Type B pancreatic cell (in vitro differentiated cells): ENCODE data around the gene ACTR3C. TPM values are rescaled to one million over a fixed set of nuclear protein-coding genes. Genes with fewer than 3 reads are reported as not detected.
A peak's percentile ranks its signal among the peaks of the same experiment; 100 is the strongest.

Experiments
- DNase-seq: peaks from one replicate; pipeline ENCODE4 v3.0.0; 2021; ENCODE audit warnings: mixed read lengths; ENCODE audit not compliant: unreplicated experiment; ENCODE audit errors: extremely low spot score
- H3K27ac Mint-ChIP-seq: 2 replicates; pipeline ENCODE4 v1.8.0; 2021; ENCODE audit warnings: mild to moderate bottlenecking, mixed read lengths
- H3K27me3 Mint-ChIP-seq: 2 replicates; pipeline ENCODE4 v1.8.0; 2021; ENCODE audit warnings: mixed read lengths
- H3K36me3 Mint-ChIP-seq: 2 replicates; pipeline ENCODE4 v1.8.0; 2021; ENCODE audit warnings: mixed read lengths
- H3K4me1 Mint-ChIP-seq: one replicate; pipeline ENCODE4 v1.8.0; 2021; ENCODE audit warnings: mixed read lengths; ENCODE audit not compliant: unreplicated experiment
- H3K4me3 Mint-ChIP-seq: 2 replicates; pipeline ENCODE4 v1.8.0; 2021; ENCODE audit warnings: mild to moderate bottlenecking, mixed read lengths
- H3K9me3 Mint-ChIP-seq: 2 replicates; pipeline ENCODE4 v1.8.0; 2021; ENCODE audit warnings: mixed read lengths
- CTCF ChIP-seq: fragments of 200-600 bp; sonication (generic); conservative IDR thresholded peaks from 2 replicates; pipeline ENCODE4 v1.5.0; 2021; ENCODE audit warnings: antibody characterized with exemption, mild to moderate bottlenecking
- total RNA-seq: library from RNA; stranded (reverse); gene quantifications from 2 replicates; pipeline ENCODE4 v1.2.1, GENCODE V29; 2021; ENCODE audit warnings: low replicate concordance

Gene ACTR3C
- total RNA-seq, 1 donor from 2014 or later: 4.8 TPM

- H3K36me3 Mint-ChIP-seq: peaks cover 15% of the 10 kb centered on the region
- no peak for DNase-seq
- H3K27me3 Mint-ChIP-seq: no peaks in the 10 kb centered on the region
- peaks cover 24% of the 10 kb centered on the region for H3K4me1 Mint-ChIP-seq
- TF ChIP-seq CTCF: no peak
- H3K27ac Mint-ChIP-seq: no peak overlapping the region
- no peaks in the 10 kb centered on the region for H3K9me3 Mint-ChIP-seq
- no peak overlapping the region for H3K4me3 Mint-ChIP-seq
Measured at GRCh38 chr7:150325901-150326300, 2.6 kb upstream of the ACTR3C start.

- Mint-ChIP-seq H3K9me3 (no peaks in the 10 kb centered on the region), H3K27me3 (no peaks in the 10 kb centered on the region), H3K27ac (peak overlapping the region; percentile 96), H3K36me3 (peaks cover 16% of the 10 kb centered on the region), H3K4me1 (peaks cover 25% of the 10 kb centered on the region), H3K4me3 (peak overlapping the region; percentile 97)
- TF ChIP-seq CTCF: no peak
- DNase-seq: no peak
Measured at GRCh38 chr7:150325110-150325611, 1.8 kb upstream of the ACTR3C start.

- no peaks in the 10 kb centered on the region for H3K9me3 Mint-ChIP-seq
- H3K36me3 Mint-ChIP-seq: peaks cover 16% of the 10 kb centered on the region
- peaks cover 25% of the 10 kb centered on the region for H3K4me1 Mint-ChIP-seq
- no peak for TF ChIP-seq CTCF
- H3K4me3 Mint-ChIP-seq: peak overlapping the region; percentile 97
- H3K27ac Mint-ChIP-seq: peak overlapping the region; percentile 96
- no peaks in the 10 kb centered on the region for H3K27me3 Mint-ChIP-seq
- DNase-seq: no peak
Measured at GRCh38 chr7:150324373-150324961, 1.1 kb upstream of the ACTR3C start.

- Mint-ChIP-seq H3K36me3 (peaks cover 12% of the 10 kb centered on the region), H3K9me3 (no peaks in the 10 kb centered on the region), H3K27ac (peak overlapping the region; percentile 96), H3K4me1 (peaks cover 25% of the 10 kb centered on the region), H3K4me3 (peak overlapping the region; percentile 97), H3K27me3 (no peaks in the 10 kb centered on the region)
- no peak for TF ChIP-seq CTCF
- DNase-seq: no peak
Measured at GRCh38 chr7:150323682-150324372, 482 bp upstream of the ACTR3C start.

GRCh38 chr7:150322114-150322832 lies 1.1 kb downstream of the ACTR3C start:
- peak overlapping the region; percentile 91 for H3K27ac Mint-ChIP-seq
- DNase-seq: no peak
- peak overlapping the region; percentile 89 for H3K4me3 Mint-ChIP-seq
- TF ChIP-seq CTCF: no peak
- H3K4me1 Mint-ChIP-seq: peaks cover 25% of the 10 kb centered on the region
- H3K9me3 Mint-ChIP-seq: no peaks in the 10 kb centered on the region
- H3K36me3 Mint-ChIP-seq: peaks cover 12% of the 10 kb centered on the region
- H3K27me3 Mint-ChIP-seq: no peaks in the 10 kb centered on the region
